Measurements from ENCODE around the gene KRT31. TPM values are rescaled to one million over a fixed set of nuclear protein-coding genes. Genes with fewer than 3 reads are reported as not detected.

KRT31 gene
- total and polyA plus RNA-seq, 2 experiments from 2014 or later: not detected

- TF ChIP-seq CTCF (IDR thresholded peaks at IDR 0.05; ENCODE audit: low read depth, low read length): no peak
- Histone ChIP-seq H3K9me3 (ENCODE audit: low read depth) (no peaks in the 10 kb centered on the region), H3K27ac (no peak overlapping the region), H3K4me1 (ENCODE audit: low read depth) (no peaks in the 10 kb centered on the region), H3K27me3 (no peaks in the 10 kb centered on the region), H3K36me3 (no peaks in the 10 kb centered on the region), H3K4me3 (no peak overlapping the region)
- DNase-seq (ENCODE audit: low read depth in 1 of 2, low spot score in 1 of 2): no peak
Measured at GRCh38 chr17:41413982-41414381, 16.6 kb upstream of the KRT31 start.

GRCh38 chr17:41413353-41413957, 16.0 kb upstream of the KRT31 start:
- no peak for DNase-seq (ENCODE audit: low read depth in 1 of 2, low spot score in 1 of 2)

GRCh38 chr17:41411072-41411840, 13.8 kb upstream of the KRT31 start:
- no peak overlapping the region for H3K4me3 ChIP-seq
- no peaks in the 10 kb centered on the region for H3K36me3 ChIP-seq
- H3K27me3 ChIP-seq: peaks cover 2% of the 10 kb centered on the region
- DNase-seq (ENCODE audit: low read depth in 1 of 2, low spot score in 1 of 2): no peak
- no peak overlapping the region for H3K27ac ChIP-seq
- no peaks in the 10 kb centered on the region for H3K9me3 ChIP-seq (ENCODE audit: low read depth)
- no peaks in the 10 kb centered on the region for H3K4me1 ChIP-seq (ENCODE audit: low read depth)
- no peak for TF ChIP-seq CTCF (IDR thresholded peaks at IDR 0.05; ENCODE audit: low read depth, low read length)

More at GRCh38 chr17:41413353-41413957, 16.0 kb upstream of the KRT31 start:
- Histone ChIP-seq H3K4me1 (ENCODE audit: low read depth) (no peaks in the 10 kb centered on the region), H3K36me3 (no peaks in the 10 kb centered on the region), H3K9me3 (ENCODE audit: low read depth) (no peaks in the 10 kb centered on the region), H3K4me3 (no peak overlapping the region), H3K27ac (no peak overlapping the region), H3K27me3 (peaks cover 2% of the 10 kb centered on the region)
- TF ChIP-seq CTCF (IDR thresholded peaks at IDR 0.05; ENCODE audit: low read depth, low read length): no peak

- H3K4me1 ChIP-seq (ENCODE audit: low read depth): peaks cover 6% of the 10 kb centered on the region
- no peak for DNase-seq (ENCODE audit: low read depth in 1 of 2, low spot score in 1 of 2)
- no peak for TF ChIP-seq CTCF (IDR thresholded peaks at IDR 0.05; ENCODE audit: low read depth, low read length)
Measured at GRCh38 chr17:41407226-41407625, 9.8 kb upstream of the KRT31 start.

GRCh38 chr17:41406205-41406604, 8.8 kb upstream of the KRT31 start:
- no peak for DNase-seq (ENCODE audit: low read depth in 1 of 2, low spot score in 1 of 2)
- H3K36me3 ChIP-seq: no peaks in the 10 kb centered on the region
- peaks cover 5% of the 10 kb centered on the region for H3K27me3 ChIP-seq
- H3K27ac ChIP-seq: no peak overlapping the region
- H3K4me3 ChIP-seq: no peak overlapping the region
- peaks cover 6% of the 10 kb centered on the region for H3K4me1 ChIP-seq (ENCODE audit: low read depth)
- no peaks in the 10 kb centered on the region for H3K9me3 ChIP-seq (ENCODE audit: low read depth)
- no peak for TF ChIP-seq CTCF (IDR thresholded peaks at IDR 0.05; ENCODE audit: low read depth, low read length)

More at GRCh38 chr17:41407226-41407625, 9.8 kb upstream of the KRT31 start:
- H3K27me3 ChIP-seq: peaks cover 5% of the 10 kb centered on the region
- H3K9me3 ChIP-seq (ENCODE audit: low read depth): no peaks in the 10 kb centered on the region
- no peak overlapping the region for H3K27ac ChIP-seq
- H3K36me3 ChIP-seq: no peaks in the 10 kb centered on the region
- no peak overlapping the region for H3K4me3 ChIP-seq

Data from cardiac muscle cell (in vitro differentiated cells and primary cell).